Heart left ventricle (tissue), 13 donors: ENCODE data around the gene ANLN.

Experiments used
- POLR2A ChIP-seq, 2 donors: fragments of 450-650 bp; IDR thresholded peaks; one replicate each; pipeline ENCODE4 v1.6.1; 2017; ENCODE audit warnings: antibody characterized with exemption in 2 of 2, mild to moderate bottlenecking in 2 of 2, moderate library complexity in 2 of 2
- TF ChIP-seq, protein P1 (sequence below), 12 donors: fragments of 200-600 bp; sonication (generic) in 4 of 12; IDR thresholded peaks; one replicate each; pipeline versions ENCODE4 v1.5.0 to v1.8.0; 2018 to 2022; ENCODE audit warnings: antibody characterized with exemption in 12 of 12, mild to moderate bottlenecking in 5 of 12
- donor health status: ischemic (EF 13 %, LVEDD 7.1; RV severe dilation, severe dysfunction).
- donor health status: DM: no; HTN: yes; CAD: no.
- donor health status: DM: no; HTN: no; CAD: no.
- donor health status: ischemic (EF 25% LVEDD 6.9; RV normal size, moderate dysfunction).
- donor health status: ischemic (EF 25% LVEDD 5.7; RV mildly dilated, moderate dysfunction).
- donor health status: ischemic (EF 35%, LVEDD 5.7; RV mildly dilated, moderate dysfunction).
- donor health status: nonischemic (EF 11% LVEDD 7.7; RV severe dilation, severe dysfunction).
- donor health status: DM: yes; HTN: yes; CAD: no.
- donor health status: PGD.
- donor health status: ischemic (EF 29% LVEDD 5.4; RV normal size, mild dysfunction).
- donor health status: nonischemic (EF 23%, LVEDD 6.1; RV moderate dilation, normal function).

GRCh38 chr7:36415144-36415543 is 25.5 kb downstream of the ANLN start:
- TF ChIP-seq, protein P1, sequence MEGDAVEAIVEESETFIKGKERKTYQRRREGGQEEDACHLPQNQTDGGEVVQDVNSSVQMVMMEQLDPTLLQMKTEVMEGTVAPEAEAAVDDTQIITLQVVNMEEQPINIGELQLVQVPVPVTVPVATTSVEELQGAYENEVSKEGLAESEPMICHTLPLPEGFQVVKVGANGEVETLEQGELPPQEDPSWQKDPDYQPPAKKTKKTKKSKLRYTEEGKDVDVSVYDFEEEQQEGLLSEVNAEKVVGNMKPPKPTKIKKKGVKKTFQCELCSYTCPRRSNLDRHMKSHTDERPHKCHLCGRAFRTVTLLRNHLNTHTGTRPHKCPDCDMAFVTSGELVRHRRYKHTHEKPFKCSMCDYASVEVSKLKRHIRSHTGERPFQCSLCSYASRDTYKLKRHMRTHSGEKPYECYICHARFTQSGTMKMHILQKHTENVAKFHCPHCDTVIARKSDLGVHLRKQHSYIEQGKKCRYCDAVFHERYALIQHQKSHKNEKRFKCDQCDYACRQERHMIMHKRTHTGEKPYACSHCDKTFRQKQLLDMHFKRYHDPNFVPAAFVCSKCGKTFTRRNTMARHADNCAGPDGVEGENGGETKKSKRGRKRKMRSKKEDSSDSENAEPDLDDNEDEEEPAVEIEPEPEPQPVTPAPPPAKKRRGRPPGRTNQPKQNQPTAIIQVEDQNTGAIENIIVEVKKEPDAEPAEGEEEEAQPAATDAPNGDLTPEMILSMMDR (IDR thresholded peaks at IDR 0.05) = no peak
- TF ChIP-seq POLR2A (IDR thresholded peaks at IDR 0.05) = no peak
